SK-N-SH (cell line): ENCODE data around the gene BRD7.

Experiments
- CTCF ChIP-seq: fragments of 200-600 bp; sonication (generic); IDR thresholded peaks from 2 replicates; pipeline ENCODE4 v1.6.1; 2017; ENCODE audit warnings: antibody characterized with exemption, mild to moderate bottlenecking, moderate library complexity
- EP300 ChIP-seq, 2 experiments: IDR thresholded peaks; 2 replicates each; pipeline versions ENCODE4 v1.4.0 to v1.6.1; 2012; ENCODE audit warnings: borderline replicate concordance in 1 of 2, low read depth in 1 of 2, low read length in 1 of 2
- EZH2phosphoT487 ChIP-seq: fragments of 200-600 bp; sonication (generic); IDR thresholded peaks from 2 replicates; pipeline ENCODE4 v1.6.1; 2017; ENCODE audit warnings: low read depth, mixed run types, mild to moderate bottlenecking, antibody characterized with exemption, moderate library complexity, borderline replicate concordance
- GABPA ChIP-seq: IDR thresholded peaks from 2 replicates; pipeline ENCODE4 v1.4.0; 2012; ENCODE audit warnings: low read depth, mild to moderate bottlenecking
- GATA2 ChIP-seq: sonication (generic); formaldehyde crosslinking; IDR thresholded peaks from 2 replicates; pipeline ENCODE4 v1.5.0; 2020; ENCODE audit warnings: mild to moderate bottlenecking, missing genetic modification reagents
- JUND ChIP-seq: IDR thresholded peaks from 2 replicates; pipeline ENCODE4 v1.4.0; 2012
- POLR2AphosphoS5 ChIP-seq: IDR thresholded peaks from 2 replicates; pipeline ENCODE4 v1.6.1; 2012; ENCODE audit warnings: low read depth, low read length
- RAD21 ChIP-seq: IDR thresholded peaks from 2 replicates; pipeline ENCODE4 v1.6.1; 2012; ENCODE audit warnings: mild to moderate bottlenecking, low read length
- TCF12 ChIP-seq: IDR thresholded peaks from 2 replicates; pipeline ENCODE4 v1.4.0; 2012
- TEAD4 ChIP-seq: IDR thresholded peaks from 2 replicates; pipeline ENCODE4 v1.4.0; 2012; ENCODE audit warnings: mild to moderate bottlenecking, borderline replicate concordance; ENCODE audit not compliant: insufficient read depth
- USF2 ChIP-seq: fragments of 150-350 bp; IDR thresholded peaks from 2 replicates; pipeline ENCODE4 v1.6.1; 2017; ENCODE audit warnings: antibody characterized with exemption, low read length, low read depth, borderline replicate concordance
- ZBTB33 ChIP-seq: IDR thresholded peaks from 2 replicates; pipeline ENCODE4 v1.4.0; 2012; ENCODE audit warnings: low read depth, borderline replicate concordance

GRCh38 chr16:50399411-50399810, 30.6 kb upstream of the BRD7 start:
- TF ChIP-seq TEAD4 = no peak
- TF ChIP-seq CTCF = no peak
- no peak for TF ChIP-seq POLR2AphosphoS5
- no peak for TF ChIP-seq GABPA
- TF ChIP-seq GATA2 (CRISPR knock-in tag) = no peak
- no peak for TF ChIP-seq TCF12
- TF ChIP-seq ZBTB33 = no peak
- TF ChIP-seq USF2 = no peak
- no peak for TF ChIP-seq EZH2phosphoT487
- TF ChIP-seq JUND = no peak
- no peak for TF ChIP-seq RAD21
- no peak for TF ChIP-seq EP300 (IDR thresholded peaks at IDR 0.05; ENCODE audit: borderline replicate concordance in 1 of 2, low read depth in 1 of 2, low read length in 1 of 2)
